ENCODE measurements around the gene EML3. TPM values are rescaled to one million over a fixed set of nuclear protein-coding genes. Genes with fewer than 3 reads are reported as not detected.
A peak's percentile ranks its signal among the peaks of the same experiment; 100 is the strongest.
"Not testable (repeated sequence)": the region's sequence is repeated elsewhere in the genome, so short reads cannot be mapped to it uniquely, and the experiment has no call there.

The EML3 gene
- total and polyA plus RNA-seq, 5 donors from 2014 or later, result 16.1 to 165 (median 16.8) TPM

DNA sequence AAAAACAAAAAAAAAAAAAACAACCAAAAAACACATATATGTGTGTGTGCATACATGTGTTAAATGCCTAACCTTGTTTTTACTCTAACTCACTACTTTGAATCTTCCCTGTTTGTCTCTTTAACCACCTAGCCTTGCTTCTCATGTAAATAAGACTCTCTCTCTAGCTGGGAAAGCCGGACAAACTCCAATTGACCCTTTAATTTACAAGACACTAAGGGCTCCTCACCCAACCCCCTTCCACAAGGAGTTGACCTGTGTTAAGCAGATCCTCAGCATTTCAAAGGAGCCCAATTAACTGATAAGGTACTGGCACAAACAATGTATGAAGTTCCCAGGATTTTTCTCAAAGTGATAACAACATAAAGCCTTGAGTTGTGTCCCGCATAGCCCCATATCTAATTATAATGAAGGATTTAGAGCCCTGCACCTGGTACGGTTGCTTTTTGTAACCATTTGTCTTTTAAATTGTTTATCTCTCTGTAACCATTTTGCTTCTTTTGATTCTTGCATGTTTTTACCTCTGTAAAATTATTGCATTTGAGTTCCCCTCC is 50.8 kb downstream of the EML3 start:
- peaks cover 14 to 58% (median 34%) of the 10 kb centered on the region in 4 donors for H3K4me1 Mint-ChIP-seq
- Histone ChIP-seq H3K36me3 (ENCODE audit: control insufficient read depth, insufficient read depth, low read length) (peaks cover 47% of the 10 kb centered on the region), H3K4me1 (ENCODE audit: control insufficient read depth, insufficient read depth, low read length, poor library complexity, severe bottlenecking) (peaks cover 41% of the 10 kb centered on the region)
- H3K4me3 Mint-ChIP-seq, result peak overlapping the region in 2 of 4 donors; percentile 28 to 39
- H3K27ac Mint-ChIP-seq, result peak overlapping the region; percentile 2 to 62 (median 56)
- not testable (repeated sequence) for H3K27me3 ChIP-seq (ENCODE audit: control insufficient read depth, insufficient read depth, low read length); H3K4me3 ChIP-seq (ENCODE audit: low read depth, low read length); DNase-seq; H3K9me3 Mint-ChIP-seq; H3K27ac ChIP-seq (ENCODE audit: insufficient read depth, low read length, poor library complexity, severe bottlenecking); H3K9me3 ChIP-seq (ENCODE audit: control insufficient read depth in 2 of 2, low read length in 2 of 2); ATAC-seq (ENCODE audit: low read depth in 2 of 2); H3K27me3 Mint-ChIP-seq
- peaks cover 36% of the 10 kb centered on the region for H3K36me3 Mint-ChIP-seq

GRCh38 chr11:62560566-62561103 is 51.9 kb downstream of the EML3 start:
- H3K4me3 ChIP-seq (ENCODE audit: low read depth, low read length), result no peak overlapping the region
- ATAC-seq (ENCODE audit: low read depth in 2 of 2) (peak; percentile 19 to 29), DNase-seq (peak; percentile 72 to 78 (median 72))
- no peaks in the 10 kb centered on the region for H3K9me3 Mint-ChIP-seq
- H3K4me1 Mint-ChIP-seq, result peaks cover 12 to 58% (median 40%) of the 10 kb centered on the region in 4 donors
- H3K27ac ChIP-seq (ENCODE audit: insufficient read depth, low read length, poor library complexity, severe bottlenecking), result peak overlapping the region; percentile 41
- H3K9me3 ChIP-seq (ENCODE audit: control insufficient read depth in 2 of 2, low read length in 2 of 2), result no peaks in the 10 kb centered on the region
- H3K27me3 Mint-ChIP-seq, result no peaks in the 10 kb centered on the region
- peaks cover 36% of the 10 kb centered on the region for H3K36me3 ChIP-seq (ENCODE audit: control insufficient read depth, insufficient read depth, low read length)
- H3K27me3 ChIP-seq (ENCODE audit: control insufficient read depth, insufficient read depth, low read length), result no peaks in the 10 kb centered on the region
- H3K4me3 Mint-ChIP-seq, result peak overlapping the region in 3 of 4 donors; percentile 46 to 83 (median 49)
- peak overlapping the region; percentile 85 to 92 (median 90) for H3K27ac Mint-ChIP-seq
- peaks cover 26% of the 10 kb centered on the region for H3K36me3 Mint-ChIP-seq
- H3K4me1 ChIP-seq (ENCODE audit: control insufficient read depth, insufficient read depth, low read length, poor library complexity, severe bottlenecking), result peaks cover 52% of the 10 kb centered on the region

DNA sequence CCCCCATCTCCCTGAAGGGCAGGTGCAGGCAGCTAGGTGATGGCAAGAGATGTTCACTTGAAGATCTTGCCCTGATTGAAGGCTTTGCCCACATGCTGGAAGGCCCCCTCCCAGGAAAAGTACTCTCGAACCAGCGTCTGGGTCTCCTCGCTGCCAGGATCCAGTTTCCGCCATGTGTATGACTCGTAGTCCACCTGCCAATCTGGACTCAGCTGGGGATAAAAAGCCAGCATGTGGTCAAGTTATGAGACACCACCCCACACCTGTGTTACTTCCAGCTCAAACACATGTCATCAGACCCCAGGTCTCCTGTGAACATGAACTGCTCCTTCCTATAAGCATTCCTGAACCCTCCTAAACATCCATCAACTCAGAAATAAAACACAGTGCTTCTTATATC is 52.9 kb downstream of the EML3 start:
- Mint-ChIP-seq H3K4me1 (peaks cover 8 to 66% (median 44%) of the 10 kb centered on the region in 4 donors), H3K27ac (peak overlapping the region; percentile 14 to 92 (median 85)), H3K36me3 (peaks cover 23% of the 10 kb centered on the region), H3K4me3 (peak overlapping the region in 2 of 4 donors; percentile 63 to 83)
- peaks cover 62% of the 10 kb centered on the region for H3K4me1 ChIP-seq (ENCODE audit: control insufficient read depth, insufficient read depth, low read length, poor library complexity, severe bottlenecking)
- H3K9me3 Mint-ChIP-seq; ATAC-seq (ENCODE audit: low read depth in 2 of 2); H3K4me3 ChIP-seq (ENCODE audit: low read depth, low read length); DNase-seq; H3K27me3 Mint-ChIP-seq; H3K27me3 ChIP-seq (ENCODE audit: control insufficient read depth, insufficient read depth, low read length); H3K9me3 ChIP-seq (ENCODE audit: control insufficient read depth in 2 of 2, low read length in 2 of 2): not testable (repeated sequence)
- H3K36me3 ChIP-seq (ENCODE audit: control insufficient read depth, insufficient read depth, low read length), result peaks cover 28% of the 10 kb centered on the region
- peak overlapping the region; percentile 41 for H3K27ac ChIP-seq (ENCODE audit: insufficient read depth, low read length, poor library complexity, severe bottlenecking)

GRCh38 chr11:62559204-62559603 is 53.4 kb downstream of the EML3 start:
- Histone ChIP-seq H3K9me3 (ENCODE audit: control insufficient read depth in 2 of 2, low read length in 2 of 2) (no peaks in the 10 kb centered on the region), H3K4me3 (ENCODE audit: low read depth, low read length) (no peak overlapping the region), H3K27me3 (ENCODE audit: control insufficient read depth, insufficient read depth, low read length) (no peaks in the 10 kb centered on the region), H3K27ac (ENCODE audit: insufficient read depth, low read length, poor library complexity, severe bottlenecking) (peak overlapping the region; percentile 37), H3K4me1 (ENCODE audit: control insufficient read depth, insufficient read depth, low read length, poor library complexity, severe bottlenecking) (peaks cover 67% of the 10 kb centered on the region), H3K36me3 (ENCODE audit: control insufficient read depth, insufficient read depth, low read length) (peaks cover 28% of the 10 kb centered on the region)
- H3K4me3 Mint-ChIP-seq, result peak overlapping the region; percentile 15 to 83 (median 63)
- no peaks in the 10 kb centered on the region for H3K27me3 Mint-ChIP-seq
- peak overlapping the region; percentile 63 to 87 (median 85) for H3K27ac Mint-ChIP-seq
- DNase-seq, result no peak
- H3K4me1 Mint-ChIP-seq, result peaks cover 8 to 70% (median 48%) of the 10 kb centered on the region in 4 donors
- H3K36me3 Mint-ChIP-seq, result peaks cover 23% of the 10 kb centered on the region
- no peaks in the 10 kb centered on the region for H3K9me3 Mint-ChIP-seq
- no peak for ATAC-seq (ENCODE audit: low read depth in 2 of 2)

DNA sequence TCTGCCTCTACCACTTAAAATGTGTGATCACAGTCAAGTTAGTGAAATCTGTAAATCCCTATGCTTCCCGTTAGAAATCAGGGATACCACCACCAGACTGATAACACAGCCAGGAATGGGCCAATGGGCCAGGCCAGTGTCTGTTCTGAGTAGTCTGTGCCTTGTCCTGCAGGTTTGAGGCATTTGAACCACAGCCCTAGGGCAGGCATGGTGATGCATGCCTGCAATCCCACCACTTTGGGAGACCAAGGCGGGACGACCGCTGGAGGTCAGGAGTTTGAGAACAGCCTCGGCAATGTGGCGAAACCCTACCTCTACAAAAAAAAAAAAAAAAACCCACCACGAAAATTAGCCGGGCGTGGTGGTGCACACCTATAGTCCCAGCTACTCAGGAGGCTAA is 53.9 kb downstream of the EML3 start:
- Mint-ChIP-seq H3K27me3 (no peaks in the 10 kb centered on the region), H3K4me1 (peaks cover 8 to 75% (median 52%) of the 10 kb centered on the region in 4 donors), H3K36me3 (peaks cover 23% of the 10 kb centered on the region), H3K9me3 (no peaks in the 10 kb centered on the region), H3K27ac (peak overlapping the region in 2 of 3 donors; percentile 63 to 87), H3K4me3 (peak overlapping the region in 2 of 4 donors; percentile 15 to 83)
- Histone ChIP-seq H3K27me3 (ENCODE audit: control insufficient read depth, insufficient read depth, low read length) (no peaks in the 10 kb centered on the region), H3K9me3 (ENCODE audit: control insufficient read depth in 2 of 2, low read length in 2 of 2) (no peaks in the 10 kb centered on the region), H3K4me1 (ENCODE audit: control insufficient read depth, insufficient read depth, low read length, poor library complexity, severe bottlenecking) (peaks cover 72% of the 10 kb centered on the region), H3K27ac (ENCODE audit: insufficient read depth, low read length, poor library complexity, severe bottlenecking) (peak overlapping the region; percentile 99), H3K4me3 (ENCODE audit: low read depth, low read length) (no peak overlapping the region), H3K36me3 (ENCODE audit: control insufficient read depth, insufficient read depth, low read length) (peaks cover 25% of the 10 kb centered on the region)
- DNase-seq (no peak), ATAC-seq (ENCODE audit: low read depth in 2 of 2) (no peak)

GRCh38 chr11:62556875-62557631 is 55.5 kb downstream of the EML3 start:
- Mint-ChIP-seq H3K27me3 (peaks cover under 1% of the 10 kb centered on the region), H3K4me3 (peak overlapping the region; percentile 85 to 94 (median 89)), H3K9me3 (no peaks in the 10 kb centered on the region), H3K36me3 (peaks cover 21% of the 10 kb centered on the region), H3K4me1 (peaks cover 15 to 90% (median 62%) of the 10 kb centered on the region in 4 donors), H3K27ac (peak overlapping the region; percentile 99 to 100 (median 99))
- ATAC-seq (ENCODE audit: low read depth in 2 of 2) (peak in 1 of 2 donors; percentile 2), DNase-seq (peak in 1 of 3 donors; percentile 79)
- Histone ChIP-seq H3K4me3 (ENCODE audit: low read depth, low read length) (peak overlapping the region; percentile 73), H3K9me3 (ENCODE audit: control insufficient read depth in 2 of 2, low read length in 2 of 2) (no peaks in the 10 kb centered on the region), H3K27me3 (ENCODE audit: control insufficient read depth, insufficient read depth, low read length) (no peaks in the 10 kb centered on the region), H3K4me1 (ENCODE audit: control insufficient read depth, insufficient read depth, low read length, poor library complexity, severe bottlenecking) (peaks cover 88% of the 10 kb centered on the region), H3K27ac (ENCODE audit: insufficient read depth, low read length, poor library complexity, severe bottlenecking) (peak overlapping the region; percentile 99), H3K36me3 (ENCODE audit: control insufficient read depth, insufficient read depth, low read length) (peaks cover 15% of the 10 kb centered on the region)

GRCh38 chr11:62556108-62556874 is 56.3 kb downstream of the EML3 start:
- Histone ChIP-seq H3K36me3 (ENCODE audit: control insufficient read depth, insufficient read depth, low read length) (peaks cover 13% of the 10 kb centered on the region), H3K27me3 (ENCODE audit: control insufficient read depth, insufficient read depth, low read length) (no peaks in the 10 kb centered on the region), H3K4me1 (ENCODE audit: control insufficient read depth, insufficient read depth, low read length, poor library complexity, severe bottlenecking) (peaks cover 96% of the 10 kb centered on the region), H3K9me3 (ENCODE audit: control insufficient read depth in 2 of 2, low read length in 2 of 2) (no peaks in the 10 kb centered on the region), H3K27ac (ENCODE audit: insufficient read depth, low read length, poor library complexity, severe bottlenecking) (peak overlapping the region; percentile 99), H3K4me3 (ENCODE audit: low read depth, low read length) (peak overlapping the region; percentile 73)
- peak; percentile 77 to 95 (median 78) for DNase-seq
- Mint-ChIP-seq H3K36me3 (peaks cover 16% of the 10 kb centered on the region), H3K27me3 (peaks cover 6% of the 10 kb centered on the region), H3K27ac (peak overlapping the region; percentile 99 to 100 (median 99)), H3K4me3 (peak overlapping the region; percentile 85 to 94 (median 89)), H3K4me1 (peaks cover 15 to 93% (median 66%) of the 10 kb centered on the region in 4 donors), H3K9me3 (peaks cover 0 to 3% (median 0%) of the 10 kb centered on the region in 7 donors)
- ATAC-seq (ENCODE audit: low read depth in 2 of 2), result peak; percentile 69 to 71

Data from CD4-positive, CD25-positive, alpha-beta regulatory T cell (primary cell).